NCI-H510A treated with DMSO at 0.1 percent for 48 hours (cell line): Measurements from ENCODE around the gene RMDN2.
A peak's percentile ranks its signal among the peaks of the same experiment; 100 is the strongest.

Experiments used
- DNase-seq: peaks from one replicate; lab custom pipeline; 2025; lab: John Stamatoyannopoulos, UW

The RMDN2 gene, protein sequence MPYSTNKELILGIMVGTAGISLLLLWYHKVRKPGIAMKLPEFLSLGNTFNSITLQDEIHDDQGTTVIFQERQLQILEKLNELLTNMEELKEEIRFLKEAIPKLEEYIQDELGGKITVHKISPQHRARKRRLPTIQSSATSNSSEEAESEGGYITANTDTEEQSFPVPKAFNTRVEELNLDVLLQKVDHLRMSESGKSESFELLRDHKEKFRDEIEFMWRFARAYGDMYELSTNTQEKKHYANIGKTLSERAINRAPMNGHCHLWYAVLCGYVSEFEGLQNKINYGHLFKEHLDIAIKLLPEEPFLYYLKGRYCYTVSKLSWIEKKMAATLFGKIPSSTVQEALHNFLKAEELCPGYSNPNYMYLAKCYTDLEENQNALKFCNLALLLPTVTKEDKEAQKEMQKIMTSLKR

DNA sequence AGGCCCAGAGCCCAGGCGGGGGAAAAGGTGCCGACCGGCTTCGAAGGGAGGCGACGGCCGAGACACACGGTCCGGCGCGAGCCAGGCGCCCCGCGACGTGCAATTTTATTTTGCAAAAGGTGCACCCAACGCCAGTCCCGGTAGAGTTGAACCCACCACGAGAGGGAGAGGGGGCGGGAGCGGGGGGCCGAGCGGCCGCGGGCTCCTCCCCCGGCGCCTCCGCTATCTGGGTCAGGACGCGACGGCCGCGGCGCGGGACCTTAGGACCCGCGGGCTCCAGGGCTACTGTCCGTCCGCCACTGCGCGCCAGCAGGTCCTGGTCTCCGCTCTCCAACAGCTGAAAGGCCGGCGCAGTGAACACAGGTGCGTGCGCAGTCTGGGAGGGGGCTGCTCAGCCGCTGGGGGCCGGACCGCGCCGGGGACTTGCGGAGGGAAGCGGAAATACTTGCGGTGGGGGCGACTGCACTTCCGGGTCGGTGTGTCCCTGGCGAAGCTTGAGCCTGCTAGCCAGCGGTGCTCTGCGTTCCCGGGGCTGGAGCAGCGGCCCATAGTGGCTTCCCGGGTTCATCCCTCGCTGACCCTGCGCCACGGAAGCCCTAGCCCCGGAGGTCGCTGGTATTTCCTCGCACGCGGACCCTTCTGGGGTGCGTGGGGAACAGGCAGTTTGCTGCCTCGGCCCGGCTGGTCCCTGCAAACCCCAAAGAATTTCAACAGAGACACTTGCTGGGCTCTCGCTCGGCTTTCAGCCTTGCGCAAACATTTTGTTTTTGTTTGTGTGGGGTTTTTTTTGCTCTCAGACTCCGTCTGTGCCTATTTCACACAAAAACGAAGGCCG lies at the start of gene RMDN2:
RMDN2 (plus strand) TSS at position 225 of the 835 bp plus-strand sequence. CDS start 3,991 bp downstream, outside the sequence.
- DNase-seq: peak; percentile 90

DNA sequence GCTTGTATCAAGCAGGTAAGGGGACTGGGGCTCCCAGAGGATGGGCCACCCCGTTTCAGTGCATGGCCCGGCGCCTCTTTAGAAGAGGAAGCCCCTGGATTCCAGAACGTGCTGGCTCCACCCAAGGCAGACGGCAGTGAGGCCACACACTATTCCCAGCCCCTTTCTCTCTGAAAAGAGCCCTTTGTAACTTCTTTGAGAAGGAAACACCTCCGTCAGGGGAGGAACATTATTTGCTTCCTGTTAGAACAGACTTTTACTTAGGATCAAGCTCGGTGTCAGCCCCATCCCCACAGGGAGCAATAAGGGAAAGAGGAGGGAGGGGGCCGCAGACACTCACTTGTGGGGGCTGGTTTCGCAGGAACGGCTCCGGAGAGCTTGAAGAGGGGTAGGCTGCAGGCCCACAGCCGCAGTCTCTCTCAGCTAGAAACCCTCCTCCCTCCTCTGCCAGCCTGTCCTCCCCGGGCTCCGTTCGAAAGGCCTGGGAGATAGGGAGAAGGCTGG lies 49.6 kb upstream of the RMDN2 start:
- no peak for DNase-seq

DNA sequence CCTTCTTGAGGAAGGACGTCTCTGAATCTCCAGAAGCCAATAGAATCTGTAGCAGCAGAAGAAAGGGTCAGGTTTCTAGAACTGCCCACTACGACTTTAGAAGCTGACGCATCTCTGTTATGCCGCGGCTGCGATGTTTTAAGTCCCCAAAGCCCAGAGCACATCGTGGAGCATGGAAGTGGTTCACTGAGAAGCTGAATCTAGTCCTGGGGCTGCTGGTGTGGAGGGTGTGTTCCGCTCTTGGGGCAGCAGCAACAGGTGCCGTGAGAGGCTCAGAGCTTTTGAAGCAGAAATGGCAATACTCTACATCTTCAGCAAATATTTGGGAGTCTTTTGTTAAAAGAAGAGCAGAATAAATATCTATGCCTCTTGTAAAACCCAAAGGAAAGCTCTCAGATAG lies 48.9 kb upstream of the RMDN2 start:
- no peak for DNase-seq

DNA sequence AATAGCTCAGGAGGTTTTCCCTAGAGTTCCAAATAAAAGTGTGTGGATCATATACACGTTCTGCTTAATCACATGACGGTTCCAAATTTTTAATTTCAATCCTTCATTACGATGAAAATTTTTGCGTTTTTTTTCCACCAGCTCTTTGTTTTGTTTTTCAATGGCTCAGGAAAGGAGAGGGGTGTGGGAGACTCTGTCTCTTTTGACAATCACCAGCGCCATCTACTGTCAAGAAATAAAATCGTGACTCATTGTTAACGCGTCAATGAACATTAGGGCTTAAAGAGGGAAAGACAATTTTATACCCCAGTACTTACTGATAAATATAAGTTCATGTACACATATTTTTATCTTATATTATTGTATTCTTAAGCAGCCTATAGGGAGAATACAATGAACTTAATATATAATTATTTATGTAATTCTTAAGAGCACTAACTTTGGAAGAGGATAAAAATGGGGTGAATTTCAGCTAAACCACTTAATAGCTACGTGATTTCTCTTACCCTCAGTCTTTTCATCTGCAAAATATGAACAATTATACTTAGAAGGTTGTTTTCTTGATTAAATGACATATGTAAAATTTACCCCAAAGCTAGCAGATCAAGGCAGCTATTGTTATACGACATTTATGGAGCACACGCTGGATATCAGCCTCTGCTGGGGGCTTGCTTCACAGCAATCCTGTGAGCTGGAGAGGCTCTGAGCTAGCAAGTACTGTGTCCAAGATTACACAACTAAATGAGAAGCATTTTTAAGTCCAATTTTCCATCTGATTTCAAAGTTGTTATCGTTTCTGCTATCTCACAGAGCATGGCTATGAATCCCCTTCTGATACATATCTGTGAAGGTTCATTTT lies 47.4 kb upstream of the RMDN2 start:
- DNase-seq: peak; percentile 90

DNA sequence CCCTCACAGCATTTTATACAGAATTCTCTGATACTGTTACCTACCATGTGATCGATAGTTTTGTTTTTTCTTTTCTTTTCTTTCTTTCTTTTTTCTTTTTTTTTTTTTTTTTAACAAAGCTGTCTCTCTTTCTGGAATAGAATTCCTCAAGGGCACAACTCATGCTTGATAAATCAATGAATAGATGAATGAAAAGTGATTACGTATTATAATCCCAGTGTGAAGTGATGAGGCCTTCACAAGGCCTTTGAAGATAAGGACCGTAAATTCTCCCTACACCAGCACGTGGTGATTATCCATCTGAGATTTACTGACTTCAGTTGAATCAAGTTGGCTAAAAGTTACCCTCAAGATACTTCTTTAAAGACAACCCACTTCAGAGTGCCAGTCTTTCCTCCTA lies 46.6 kb upstream of the RMDN2 start:
- no peak for DNase-seq

DNA sequence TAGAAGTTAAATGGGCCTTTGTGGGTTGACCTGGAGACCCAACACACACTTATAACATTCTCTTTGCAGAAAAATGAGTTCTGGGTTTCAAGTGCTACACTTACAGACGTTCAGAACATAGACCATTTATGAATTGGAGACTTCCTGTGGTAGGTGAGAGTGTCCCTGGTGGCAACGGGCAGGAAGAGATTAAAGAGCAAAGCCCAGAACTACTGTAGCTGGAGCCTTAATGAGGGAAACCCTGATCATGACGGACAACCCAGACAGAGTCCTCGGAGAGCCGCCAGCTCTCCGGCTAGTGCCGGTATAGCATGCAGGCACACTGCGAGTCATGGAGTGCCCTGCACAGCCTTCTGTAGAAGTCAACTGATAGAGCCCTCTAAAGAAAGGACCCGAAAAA lies 44.5 kb upstream of the RMDN2 start:
- peak; percentile 54 for DNase-seq

DNA sequence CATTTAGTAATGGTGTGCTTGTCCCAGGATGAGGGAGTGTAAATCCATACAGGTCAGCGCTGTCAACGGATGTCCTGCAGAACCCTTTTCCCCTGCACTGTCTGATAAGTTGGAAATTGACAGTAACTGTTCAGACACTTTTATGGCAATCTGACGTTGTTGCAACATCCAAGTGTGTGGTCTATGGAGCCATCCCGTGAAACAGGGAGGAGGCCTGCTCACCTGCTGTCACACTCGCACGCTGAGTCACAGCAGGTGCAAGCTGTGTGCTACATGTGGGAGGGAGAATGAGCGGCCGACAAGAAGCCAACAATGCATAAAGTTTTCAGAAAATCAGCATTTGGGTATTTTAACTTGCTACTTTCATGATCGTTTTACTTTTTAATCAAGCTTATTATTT lies 43.7 kb upstream of the RMDN2 start:
- peak; percentile 58 for DNase-seq

DNA sequence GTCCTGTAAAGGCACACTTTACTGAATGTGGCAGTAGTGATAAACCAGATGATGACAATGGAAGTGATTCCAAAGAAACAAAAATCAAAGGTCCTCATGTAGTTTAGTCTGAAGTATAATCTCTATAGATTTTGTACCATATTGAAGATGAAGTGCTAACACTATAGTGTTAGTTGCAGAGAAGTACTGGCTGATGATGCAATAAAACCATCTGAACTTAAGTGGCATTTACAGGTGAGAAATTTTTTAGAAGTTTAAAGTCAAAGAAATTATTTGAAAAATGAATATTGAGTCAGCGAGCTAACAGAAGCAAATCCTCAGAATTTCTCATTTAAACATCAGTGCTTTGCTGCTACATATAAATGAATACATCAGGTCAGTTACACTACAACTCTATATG lies 43.1 kb upstream of the RMDN2 start:
- DNase-seq: no peak

DNA sequence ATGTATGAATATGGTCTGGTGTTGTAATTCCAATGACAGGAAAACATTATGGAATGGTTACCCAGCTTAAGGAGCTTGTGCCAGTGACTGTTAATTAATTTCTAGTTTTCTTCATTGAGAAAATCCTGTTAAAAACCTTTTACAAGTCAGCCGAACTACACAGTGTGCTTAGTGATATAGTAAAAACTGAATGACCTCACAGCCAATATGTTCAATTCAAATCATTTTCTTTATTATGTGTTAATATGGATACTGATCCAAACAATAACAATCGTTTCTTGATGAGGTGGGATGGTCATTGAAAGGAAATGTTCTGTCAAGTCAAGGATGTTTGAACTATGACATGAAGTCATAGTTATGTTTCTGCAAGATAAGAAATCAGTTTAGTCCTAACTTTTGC lies 41.6 kb upstream of the RMDN2 start:
- no peak for DNase-seq

DNA sequence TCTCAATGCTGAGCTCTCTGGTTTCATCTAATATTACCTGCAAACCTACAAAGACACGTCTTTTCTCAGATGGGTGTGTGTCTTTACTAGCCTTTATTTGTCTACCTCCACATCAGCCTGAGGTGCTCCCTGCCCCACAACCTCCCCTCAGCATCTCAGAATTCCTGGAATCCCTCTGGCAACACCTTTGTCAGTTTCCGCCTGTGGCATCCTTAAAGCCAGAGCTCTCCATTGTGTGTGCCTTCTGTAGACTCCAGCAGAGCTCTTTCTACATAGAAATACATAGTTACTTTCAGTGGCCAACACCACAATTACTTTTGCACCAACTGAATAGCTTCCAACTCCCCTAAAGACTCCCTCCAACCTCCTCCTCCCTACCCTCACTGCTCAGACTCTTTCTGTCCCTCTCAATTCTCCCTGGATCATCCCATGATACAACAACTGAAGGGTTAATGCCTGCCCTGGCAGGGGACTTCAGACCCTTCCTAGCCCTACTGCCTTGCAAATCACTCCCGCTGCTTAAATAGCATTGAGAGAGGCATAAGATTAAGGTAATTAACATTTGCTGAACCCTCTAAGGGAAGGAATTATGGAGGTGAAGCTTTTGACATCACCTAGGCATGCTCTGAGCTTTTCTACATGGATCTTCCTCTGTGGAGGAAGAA lies 39.6 kb upstream of the RMDN2 start:
- DNase-seq: no peak

DNA sequence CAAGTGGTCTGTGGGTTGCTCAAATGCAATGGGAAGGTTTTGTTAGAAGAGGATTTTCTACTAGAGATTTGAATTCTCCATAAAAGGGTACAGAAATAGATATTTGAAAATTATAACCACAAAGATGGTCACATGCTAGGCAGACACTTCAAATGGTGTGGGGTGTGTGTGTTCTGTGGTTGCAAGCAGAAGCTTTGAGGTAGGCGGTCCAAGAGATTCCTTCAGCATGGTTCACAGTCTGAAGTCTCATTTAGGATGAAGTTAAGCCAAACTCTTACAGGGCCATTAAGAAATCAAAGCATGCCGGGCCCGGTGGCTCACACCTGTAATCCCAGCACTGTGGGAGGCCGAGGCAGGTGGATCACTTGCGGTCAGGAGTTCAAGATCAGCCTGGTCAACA lies 38.3 kb upstream of the RMDN2 start:
- DNase-seq: no peak

DNA sequence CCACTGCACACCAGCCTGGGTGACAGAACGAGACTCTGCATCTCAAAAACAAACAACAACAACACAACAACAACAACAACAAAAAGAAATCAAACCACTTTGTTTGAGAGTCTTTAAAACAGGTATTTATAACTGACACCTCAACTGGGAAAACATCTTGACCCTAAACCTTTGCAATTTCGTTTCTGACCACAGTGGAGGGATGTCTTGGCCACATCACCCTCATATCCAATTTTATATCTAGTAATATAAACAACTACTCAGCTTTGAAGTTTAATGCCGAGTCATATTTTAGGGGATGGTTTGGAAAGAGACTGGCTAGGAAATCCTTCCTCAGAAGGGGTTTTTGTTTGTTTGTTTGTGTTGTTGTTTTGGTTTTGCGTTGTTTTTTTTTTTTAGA lies 37.8 kb upstream of the RMDN2 start:
- no peak for DNase-seq

DNA sequence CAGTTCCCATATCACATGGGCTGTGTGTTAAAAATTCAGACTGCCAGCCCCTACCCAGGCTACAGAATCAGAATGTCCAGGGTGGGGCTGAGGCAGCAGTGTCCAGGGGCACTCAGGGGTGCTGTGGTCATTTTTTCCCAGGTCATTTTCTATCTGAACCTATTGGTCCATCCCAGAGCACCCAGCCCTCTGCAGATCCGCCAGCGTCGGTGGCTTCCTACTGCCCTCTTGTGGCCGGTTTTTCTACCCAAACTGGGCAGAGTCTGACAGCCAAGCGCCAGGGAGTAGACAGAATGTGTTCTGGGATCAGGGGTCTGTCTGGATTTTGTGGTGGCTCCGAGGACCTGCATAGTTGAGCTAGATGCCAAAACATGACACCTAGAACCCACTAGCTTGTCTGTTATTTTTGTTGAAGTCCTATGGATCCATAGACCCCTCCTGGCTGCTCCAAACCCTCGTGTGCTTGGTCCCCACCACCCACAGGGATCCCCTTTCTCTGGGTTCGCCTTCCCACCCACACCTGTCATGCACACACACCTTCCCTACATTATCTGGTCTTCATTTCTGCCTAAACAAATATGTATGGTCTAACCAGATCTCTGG lies 34.1 kb upstream of the RMDN2 start:
- DNase-seq: peak; percentile 48

DNA sequence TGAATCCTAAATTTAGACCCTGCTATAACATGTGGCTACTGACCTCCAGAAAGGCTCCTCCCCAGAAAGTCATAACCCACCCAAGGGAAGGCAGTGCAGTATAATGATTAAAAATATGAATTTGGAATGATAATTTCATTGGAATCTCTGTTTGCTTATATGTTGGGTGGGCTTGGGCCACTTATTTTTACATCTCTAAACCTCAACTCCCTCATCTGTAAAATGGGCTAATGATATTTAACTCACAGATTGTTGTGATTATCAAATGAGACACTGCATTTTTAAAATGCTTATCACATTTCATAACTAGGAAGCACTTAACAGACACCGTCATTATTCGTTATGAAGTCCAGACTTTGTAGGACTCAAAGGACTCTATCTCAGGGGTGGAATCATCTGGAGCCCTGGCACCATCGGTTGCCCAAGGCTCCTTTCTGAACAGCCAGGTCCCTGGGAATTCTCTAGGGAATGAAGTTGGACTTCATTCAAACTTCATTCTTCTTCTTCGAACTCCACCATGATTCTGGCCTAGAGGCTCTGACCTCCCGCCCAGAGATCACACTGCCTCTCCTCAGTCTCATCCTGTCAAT lies 33.1 kb upstream of the RMDN2 start:
- no peak for DNase-seq

DNA sequence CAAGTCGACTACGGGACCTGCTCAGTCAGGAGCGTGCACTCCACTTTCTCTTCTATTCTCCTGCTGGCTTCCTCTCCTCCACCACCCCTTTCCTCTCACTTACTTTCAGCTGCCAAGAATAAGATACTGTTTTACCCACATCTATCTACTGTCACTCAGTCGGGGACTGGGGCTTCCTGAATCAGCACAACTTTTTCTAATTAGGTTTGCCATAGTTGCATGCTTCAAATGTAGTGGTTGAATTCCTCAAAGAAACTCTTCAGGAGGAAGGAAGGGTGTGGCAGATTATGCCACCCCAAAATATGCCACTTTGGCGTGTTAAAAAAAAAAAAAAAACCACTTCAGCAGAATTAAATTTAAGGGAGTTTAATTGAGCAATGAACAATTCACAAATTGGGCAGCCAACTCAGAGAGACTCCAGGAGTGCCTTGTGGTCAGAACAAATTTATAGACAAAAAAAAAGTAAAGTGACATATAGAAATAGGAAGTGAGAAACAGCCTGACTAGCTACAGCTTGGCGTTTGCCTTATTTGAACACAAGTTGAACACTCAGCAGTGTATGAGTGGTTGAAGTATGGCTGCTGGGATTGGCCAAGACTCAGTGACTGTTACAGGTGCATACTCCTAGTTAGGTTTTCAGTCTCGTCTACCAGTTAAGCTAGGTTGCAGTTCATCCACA lies 32.5 kb upstream of the RMDN2 start:
- no peak for DNase-seq

DNA sequence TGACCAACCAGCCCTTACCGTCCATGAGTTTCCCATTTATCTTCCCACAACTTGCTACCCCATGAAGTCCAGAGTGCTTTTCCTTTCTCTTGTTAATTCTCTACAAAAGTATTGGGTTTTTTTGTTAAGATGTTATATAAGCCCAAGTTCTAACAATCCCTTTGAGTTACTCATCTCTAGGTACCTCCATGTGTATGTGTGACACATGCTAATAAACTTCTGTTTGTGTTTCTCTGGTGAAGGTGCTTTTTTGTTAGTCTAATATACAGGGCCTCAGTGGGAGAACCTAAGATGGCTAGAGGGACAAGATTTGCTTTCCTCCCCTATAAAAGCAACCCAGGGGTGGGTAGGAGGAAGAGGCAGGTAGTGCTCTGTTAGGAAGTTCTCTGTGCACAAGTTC lies 31.8 kb upstream of the RMDN2 start:
- DNase-seq: no peak

DNA sequence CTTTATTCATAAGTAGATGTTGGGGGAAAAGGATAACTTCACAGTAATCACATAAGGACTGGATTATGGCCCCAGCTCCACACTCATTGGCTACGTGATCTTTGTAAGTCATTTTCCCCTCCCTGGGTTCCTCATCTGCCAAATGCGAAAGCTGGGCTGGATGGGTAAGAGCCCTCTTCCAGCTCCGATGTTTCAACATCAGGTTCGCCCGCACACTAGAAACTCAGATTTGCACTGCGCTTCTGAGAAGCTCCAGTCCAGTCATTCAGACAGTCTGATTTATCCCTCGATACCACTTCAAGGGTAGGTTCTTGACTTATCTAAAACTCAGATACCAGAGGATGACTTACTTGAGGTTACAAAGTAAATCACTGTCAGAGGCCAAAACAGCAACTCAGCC lies 31.0 kb upstream of the RMDN2 start:
- DNase-seq: no peak

DNA sequence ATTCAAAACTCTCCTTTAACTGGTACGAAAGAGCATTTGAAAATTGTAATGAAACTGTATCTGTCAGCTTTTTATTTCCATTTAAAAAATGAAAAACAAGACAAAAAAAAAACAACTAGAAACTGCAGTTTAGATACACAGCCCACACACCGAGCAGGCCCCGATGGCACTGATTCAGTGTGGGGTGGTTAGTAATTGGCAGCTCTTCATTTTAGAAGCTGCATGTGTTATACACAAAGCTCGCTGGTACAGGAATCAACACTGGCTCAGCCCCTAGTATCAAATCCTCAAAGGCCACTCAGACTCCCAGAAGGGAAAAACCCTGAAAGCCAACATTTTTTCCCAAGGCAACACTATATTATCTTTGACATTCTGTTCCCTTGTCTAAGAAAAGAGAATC lies 30.5 kb upstream of the RMDN2 start:
- DNase-seq: no peak

DNA sequence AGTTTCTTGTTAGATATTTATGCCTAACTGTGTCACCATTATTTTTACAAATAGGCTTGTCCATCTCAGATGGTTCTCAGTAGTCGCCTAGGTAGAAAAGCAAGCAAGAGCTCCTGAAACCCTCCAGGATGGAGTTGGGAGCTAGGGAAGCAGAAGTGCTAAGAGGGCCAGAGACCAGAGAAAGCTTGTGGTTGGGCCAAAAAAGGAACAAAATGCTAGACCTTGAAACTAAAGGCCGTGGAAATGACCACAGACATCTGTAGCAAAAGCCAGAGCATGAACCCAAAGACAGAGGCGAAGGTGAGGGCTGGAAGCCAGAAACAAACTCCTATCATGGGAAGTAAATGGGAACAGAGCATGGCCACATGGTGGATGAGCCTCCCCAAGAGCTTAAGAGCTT lies 29.9 kb upstream of the RMDN2 start:
- DNase-seq: no peak

DNA sequence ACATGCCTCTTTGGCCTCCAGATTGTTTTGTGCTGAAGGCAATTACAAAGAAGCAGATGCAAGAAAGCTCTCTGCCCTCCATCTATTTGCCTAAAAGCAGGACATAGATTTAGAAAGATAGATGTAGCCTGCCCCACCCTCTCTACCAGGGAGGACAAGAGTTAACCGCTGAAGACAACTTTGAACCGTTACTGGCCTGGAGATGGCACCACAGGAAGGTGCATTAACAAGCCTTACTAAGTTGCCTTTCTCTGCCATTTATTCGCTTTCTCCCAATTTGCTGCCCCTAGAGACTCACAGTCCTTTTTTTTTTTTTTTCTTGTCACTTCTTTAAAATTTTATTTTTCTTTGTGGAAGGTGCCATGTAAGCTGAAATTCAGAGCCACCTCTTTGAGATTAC lies 28.8 kb upstream of the RMDN2 start:
- DNase-seq: no peak
